ENCODE measurements around the gene COL5A1.

COL5A1 gene

GRCh38 chr9:134750450-134751155, 109.0 kb downstream of the COL5A1 start:
- DNase-seq = no peak

- no peak for DNase-seq
Observed at GRCh38 chr9:134751622-134752021, 110.0 kb downstream of the COL5A1 start.

GRCh38 chr9:134752471-134753168, 111.0 kb downstream of the COL5A1 start:
- DNase-seq = no peak

GRCh38 chr9:134753191-134753590, 111.6 kb downstream of the COL5A1 start:
- DNase-seq = no peak

- no peak for DNase-seq
Observed at GRCh38 chr9:134755221-134755907, 113.8 kb downstream of the COL5A1 start.

- DNase-seq = no peak
Observed at GRCh38 chr9:134756098-134756497, 114.5 kb downstream of the COL5A1 start.

- DNase-seq = no peak
Observed at GRCh38 chr9:134757216-134757975, 115.8 kb downstream of the COL5A1 start.

- no peak for DNase-seq
Observed at GRCh38 chr9:134758949-134759607, 117.5 kb downstream of the COL5A1 start.

- DNase-seq = no peak
Observed at GRCh38 chr9:134759913-134760312, 118.3 kb downstream of the COL5A1 start.

- no peak for DNase-seq
Observed at GRCh38 chr9:134760750-134761420, 119.3 kb downstream of the COL5A1 start.

GRCh38 chr9:134764473-134765269, 123.1 kb downstream of the COL5A1 start:
- DNase-seq = no peak

GRCh38 chr9:134765785-134766184, 124.2 kb downstream of the COL5A1 start:
- no peak for DNase-seq

GRCh38 chr9:134766587-134766986, 125.0 kb downstream of the COL5A1 start:
- no peak for DNase-seq

GRCh38 chr9:134768332-134768708, 126.7 kb downstream of the COL5A1 start:
- no peak for DNase-seq

- no peak for DNase-seq
Observed at GRCh38 chr9:134768709-134769351, 127.2 kb downstream of the COL5A1 start.

GRCh38 chr9:134770972-134771971, 129.7 kb downstream of the COL5A1 start:
- no peak for DNase-seq

- DNase-seq = no peak
Observed at GRCh38 chr9:134772331-134772730, 130.7 kb downstream of the COL5A1 start.

- DNase-seq = no peak
Observed at GRCh38 chr9:134773842-134774241, 132.2 kb downstream of the COL5A1 start.

GRCh38 chr9:134774410-134774809, 132.8 kb downstream of the COL5A1 start:
- DNase-seq = no peak

Data from activated CD4-positive, CD25-positive, alpha-beta regulatory T cell treated with anti-CD3 and anti-CD28 coated beads, Interleukin-2, amount 50 U/mL, for 72 hours (primary cell).